ENCODE measurements around the gene KCNMB2.

Gene KCNMB2

GRCh38 chr3:178508443-178508825 is 27.8 kb upstream of the KCNMB2 start:
- Histone ChIP-seq H3F3A (ENCODE audit: control insufficient read depth, insufficient read depth) (no peaks in the 10 kb centered on the region), H3K4me3 (ENCODE audit: low read length) (no peak overlapping the region), H3K79me2 (ENCODE audit: control insufficient read depth, low read length) (no peaks in the 10 kb centered on the region), H3K9me3 (ENCODE audit: control insufficient read depth, insufficient read depth, low read length) (no peaks in the 10 kb centered on the region; the same call in 1 of the 2 replicates), H4K20me1 (ENCODE audit: control insufficient read depth, insufficient read depth, low read depth, low read length) (no peaks in the 10 kb centered on the region), H3K4me2 (ENCODE audit: low read length) (no peak overlapping the region), H3K36me3 (ENCODE audit: control insufficient read depth, low read length) (peaks cover 9% of the 10 kb centered on the region), H3K4me1 (ENCODE audit: control insufficient read depth, low read length) (peaks cover 19% of the 10 kb centered on the region), H3K27me3 (ENCODE audit: control insufficient read depth, low read length) (no peaks in the 10 kb centered on the region), H3K9me2 (replicated peaks; ENCODE audit: control insufficient read depth, low read length) (no peaks in the 10 kb centered on the region), H3K27ac (ENCODE audit: low read depth, low read length) (no peak overlapping the region)
- TF ChIP-seq EZH2phosphoT487 (IDR thresholded peaks at IDR 0.05; ENCODE audit: borderline replicate concordance, low read length) (no peak), CTCF (IDR thresholded peaks at IDR 0.05; ENCODE audit: low read depth, low read length, poor library complexity, severe bottlenecking) (no peak)

- H3K9me3 ChIP-seq (ENCODE audit: control insufficient read depth, insufficient read depth, low read length), result peaks cover 3% of the 10 kb centered on the region; the same call in 1 of the 2 replicates
- H3K4me3 ChIP-seq (ENCODE audit: low read length), result no peak overlapping the region
- H3K79me2 ChIP-seq (ENCODE audit: control insufficient read depth, low read length), result no peaks in the 10 kb centered on the region
- H3F3A ChIP-seq (ENCODE audit: control insufficient read depth, insufficient read depth), result peaks cover 7% of the 10 kb centered on the region
- H3K9me2 ChIP-seq (replicated peaks; ENCODE audit: control insufficient read depth, low read length), result no peaks in the 10 kb centered on the region
- no peaks in the 10 kb centered on the region for H4K20me1 ChIP-seq (ENCODE audit: control insufficient read depth, insufficient read depth, low read depth, low read length)
- TF ChIP-seq CTCF (IDR thresholded peaks at IDR 0.05; ENCODE audit: low read depth, low read length, poor library complexity, severe bottlenecking), result no peak
- TF ChIP-seq EZH2phosphoT487 (IDR thresholded peaks at IDR 0.05; ENCODE audit: borderline replicate concordance, low read length), result no peak
- no peak overlapping the region for H3K27ac ChIP-seq (ENCODE audit: low read depth, low read length)
- peaks cover 9% of the 10 kb centered on the region for H3K36me3 ChIP-seq (ENCODE audit: control insufficient read depth, low read length)
- H3K4me2 ChIP-seq (ENCODE audit: low read length), result no peak overlapping the region
- H3K27me3 ChIP-seq (ENCODE audit: control insufficient read depth, low read length), result no peaks in the 10 kb centered on the region
- peaks cover 40% of the 10 kb centered on the region for H3K4me1 ChIP-seq (ENCODE audit: control insufficient read depth, low read length)
Measured at GRCh38 chr3:178510496-178510895, 25.7 kb upstream of the KCNMB2 start.

GRCh38 chr3:178512647-178513046 is 23.6 kb upstream of the KCNMB2 start:
- peaks cover 14% of the 10 kb centered on the region for H3K36me3 ChIP-seq (ENCODE audit: control insufficient read depth, low read length)
- H3K27me3 ChIP-seq (ENCODE audit: control insufficient read depth, low read length), result no peaks in the 10 kb centered on the region
- no peaks in the 10 kb centered on the region for H3K9me2 ChIP-seq (replicated peaks; ENCODE audit: control insufficient read depth, low read length)
- no peaks in the 10 kb centered on the region for H3K79me2 ChIP-seq (ENCODE audit: control insufficient read depth, low read length)
- TF ChIP-seq EZH2phosphoT487 (IDR thresholded peaks at IDR 0.05; ENCODE audit: borderline replicate concordance, low read length) (no peak), CTCF (IDR thresholded peaks at IDR 0.05; ENCODE audit: low read depth, low read length, poor library complexity, severe bottlenecking) (no peak)
- no peak overlapping the region for H3K4me3 ChIP-seq (ENCODE audit: low read length)
- H4K20me1 ChIP-seq (ENCODE audit: control insufficient read depth, insufficient read depth, low read depth, low read length), result no peaks in the 10 kb centered on the region
- H3F3A ChIP-seq (ENCODE audit: control insufficient read depth, insufficient read depth), result peaks cover 10% of the 10 kb centered on the region
- H3K4me1 ChIP-seq (ENCODE audit: control insufficient read depth, low read length), result peaks cover 61% of the 10 kb centered on the region
- peaks cover 3% of the 10 kb centered on the region; the same call in 1 of the 2 replicates for H3K9me3 ChIP-seq (ENCODE audit: control insufficient read depth, insufficient read depth, low read length)
- peak overlapping the region; percentile 31; the same call in 1 of the 2 replicates for H3K4me2 ChIP-seq (ENCODE audit: low read length)
- peak overlapping the region; percentile 90; the same call in 1 of the 2 replicates for H3K27ac ChIP-seq (ENCODE audit: low read depth, low read length)

Data from DOHH2 (cell line).